HepG2 (cell line): ENCODE data around the gene ABCC9.

Experiments used
- CCAR2 ChIP-seq: fragments of 200-400 bp; formaldehyde crosslinking; optimal IDR thresholded peaks from 2 replicates; pipeline ENCODE3; 2018; ENCODE audit warnings: low read depth, mild to moderate bottlenecking, low read length, moderate library complexity
- CHD4 ChIP-seq: fragments of 200-600 bp; sonication (generic); IDR thresholded peaks from 2 replicates; pipeline ENCODE4 v1.7.0; 2017; ENCODE audit warnings: mild to moderate bottlenecking, low read length, borderline replicate concordance
- CTCF ChIP-seq: sonication (generic); formaldehyde crosslinking; IDR thresholded peaks from 2 replicates; pipeline ENCODE4 v1.5.0; 2020; ENCODE audit warnings: mild to moderate bottlenecking, missing genetic modification reagents, moderate library complexity
- EZH2 ChIP-seq: conservative IDR thresholded peaks from 2 replicates; pipeline ENCODE4 v1.6.1; 2012; ENCODE audit warnings: mild to moderate bottlenecking, low read depth, low read length, moderate library complexity
- FOXA1 ChIP-seq, 2 experiments: fragments of 450-650 bp in 1 of 2; sonication (generic) in 1 of 2; formaldehyde crosslinking in 1 of 2; IDR thresholded peaks; 2 replicates each; pipeline versions ENCODE4 v1.4.0 to v1.6.1; 2016 to 2020; ENCODE audit warnings: missing genetic modification reagents in 1 of 2
- FOXO1 ChIP-seq: sonication (generic); formaldehyde crosslinking; IDR thresholded peaks from 2 replicates; pipeline ENCODE4 v1.4.0; 2020; ENCODE audit warnings: missing genetic modification reagents
- HDAC1 ChIP-seq: sonication (generic); formaldehyde crosslinking; IDR thresholded peaks from 2 replicates; pipeline ENCODE4 v1.5.1; 2020; ENCODE audit warnings: mild to moderate bottlenecking, missing genetic modification reagents
- POLR2A ChIP-seq, 2 experiments: IDR thresholded peaks; 2 replicates each; pipeline ENCODE4 v1.6.1; 2011; ENCODE audit warnings: low read depth in 2 of 2, low read length in 2 of 2, mild to moderate bottlenecking in 1 of 2, moderate library complexity in 1 of 2; ENCODE audit not compliant: insufficient read depth in 1 of 2
- POLR2AphosphoS5 ChIP-seq: IDR thresholded peaks from 2 replicates; pipeline ENCODE4 v1.6.1; 2012; ENCODE audit warnings: low read depth, low read length
- ZFAT ChIP-seq: sonication (generic); formaldehyde crosslinking; conservative IDR thresholded peaks from 2 replicates; pipeline ENCODE4 v1.8.1; 2023; ENCODE audit warnings: missing genetic modification reagents, inconsistent platforms
- ZNF660 ChIP-seq: sonication (generic); formaldehyde crosslinking; IDR thresholded peaks from 2 replicates; pipeline ENCODE4 v1.5.1; 2020; ENCODE audit warnings: mild to moderate bottlenecking, low read depth, missing genetic modification reagents, borderline replicate concordance

- TF ChIP-seq CTCF (no peak), FOXA1 (IDR thresholded peaks at IDR 0.05) (no peak), FOXA1 (CRISPR knock-in tag; IDR thresholded peaks at IDR 0.05) (no peak), EZH2 (no peak), POLR2AphosphoS5 (no peak), ZFAT (CRISPR knock-in tag) (no peak), ZNF660 (CRISPR knock-in tag) (no peak), CHD4 (no peak), HDAC1 (CRISPR knock-in tag) (no peak), CCAR2 (no peak), POLR2A (IDR thresholded peaks at IDR 0.05; ENCODE audit: insufficient read depth in 1 of 2, low read depth in 2 of 2, low read length in 2 of 2) (no peak), FOXO1 (CRISPR knock-in tag) (no peak)
These were observed 167.4 kb downstream of the ABCC9 start for GRCh38 chr12:21773806-21774205.
